Vagina (tissue), 2 donors: ENCODE measurements around the gene GABRA6.

Experiments
- POLR2A ChIP-seq, 2 donors: fragments of 450-650 bp; IDR thresholded peaks; one replicate each; pipeline ENCODE4 v1.6.1; 2017; ENCODE audit warnings: antibody characterized with exemption in 2 of 2, mild to moderate bottlenecking in 2 of 2, moderate library complexity in 2 of 2
- POLR2AphosphoS5 ChIP-seq, 2 donors: sonication (generic); formaldehyde crosslinking; IDR thresholded peaks; one replicate each; pipeline ENCODE4 v1.9.0; 2017; ENCODE audit warnings: antibody characterized with exemption in 2 of 2, mild to moderate bottlenecking in 2 of 2, low read depth in 1 of 2; ENCODE audit not compliant: insufficient read depth in 1 of 2
- TF ChIP-seq, protein P1 (sequence below), 3 experiments: fragments of 450-650 bp in 2 of 3; fragments of 200-600 bp in 1 of 3; sonication (generic) in 1 of 3; IDR thresholded peaks; one replicate each; pipeline ENCODE4 v1.5.1; 2017 to 2019; ENCODE audit warnings: antibody characterized with exemption in 3 of 3, mild to moderate bottlenecking in 2 of 3, moderate library complexity in 2 of 3

DNA sequence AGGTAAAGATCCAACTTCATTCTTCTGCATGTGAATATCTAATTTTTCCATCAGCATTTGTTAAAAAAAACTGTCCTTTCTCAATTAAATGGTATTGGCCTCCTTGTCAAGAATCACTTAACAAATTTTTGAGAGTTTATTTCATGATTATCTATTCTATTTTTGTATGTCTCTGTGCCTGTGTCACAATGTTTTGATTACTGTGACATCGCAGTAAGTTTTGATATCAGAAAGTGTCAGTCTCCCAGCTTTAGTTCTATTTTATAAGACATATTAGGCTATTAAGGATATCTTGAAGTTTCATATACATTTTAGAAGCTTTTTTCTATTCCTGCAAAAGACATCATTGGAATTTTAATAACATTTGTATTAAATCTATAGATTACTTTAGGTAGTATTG lies 33.6 kb downstream of the GABRA6 start:
- TF ChIP-seq, protein P1, sequence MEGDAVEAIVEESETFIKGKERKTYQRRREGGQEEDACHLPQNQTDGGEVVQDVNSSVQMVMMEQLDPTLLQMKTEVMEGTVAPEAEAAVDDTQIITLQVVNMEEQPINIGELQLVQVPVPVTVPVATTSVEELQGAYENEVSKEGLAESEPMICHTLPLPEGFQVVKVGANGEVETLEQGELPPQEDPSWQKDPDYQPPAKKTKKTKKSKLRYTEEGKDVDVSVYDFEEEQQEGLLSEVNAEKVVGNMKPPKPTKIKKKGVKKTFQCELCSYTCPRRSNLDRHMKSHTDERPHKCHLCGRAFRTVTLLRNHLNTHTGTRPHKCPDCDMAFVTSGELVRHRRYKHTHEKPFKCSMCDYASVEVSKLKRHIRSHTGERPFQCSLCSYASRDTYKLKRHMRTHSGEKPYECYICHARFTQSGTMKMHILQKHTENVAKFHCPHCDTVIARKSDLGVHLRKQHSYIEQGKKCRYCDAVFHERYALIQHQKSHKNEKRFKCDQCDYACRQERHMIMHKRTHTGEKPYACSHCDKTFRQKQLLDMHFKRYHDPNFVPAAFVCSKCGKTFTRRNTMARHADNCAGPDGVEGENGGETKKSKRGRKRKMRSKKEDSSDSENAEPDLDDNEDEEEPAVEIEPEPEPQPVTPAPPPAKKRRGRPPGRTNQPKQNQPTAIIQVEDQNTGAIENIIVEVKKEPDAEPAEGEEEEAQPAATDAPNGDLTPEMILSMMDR (IDR thresholded peaks at IDR 0.05): no peak
- TF ChIP-seq POLR2AphosphoS5 (IDR thresholded peaks at IDR 0.05; ENCODE audit: insufficient read depth in 1 of 2, low read depth in 1 of 2) (no peak), POLR2A (IDR thresholded peaks at IDR 0.05) (no peak)
